RWPE2 (cell line): ENCODE measurements around the gene DNAJC7.

Experiments used
- ATAC-seq: fragments of 200-7000 bp; cut with Tn5 transposase; 3 replicates; pipeline ENCODE4 v1.9.1; 2021; ENCODE audit warnings: low read depth
- DNase-seq: peaks from one replicate; pipeline ENCODE4 v3.0.0-alpha.2; 2020; ENCODE audit warnings: low spot score
- H3K27ac ChIP-seq: fragments of 450-650 bp; 2 replicates; pipeline ENCODE4 v1.5.1; 2017; ENCODE audit warnings: mild to moderate bottlenecking; ENCODE audit not compliant: poor library complexity, severe bottlenecking
- H3K27me3 ChIP-seq: fragments of 250-450 bp; sonication (Bioruptor Pico); 2 replicates; pipeline ENCODE4 v1.5.1; 2021; ENCODE audit warnings: mild to moderate bottlenecking, moderate library complexity; ENCODE audit not compliant: insufficient read depth, poor library complexity, severe bottlenecking
- H3K36me3 ChIP-seq: fragments of 250-450 bp; sonication (Bioruptor Pico); 2 replicates; pipeline ENCODE4 v1.5.1; 2020; ENCODE audit warnings: low read depth, mild to moderate bottlenecking, moderate library complexity
- H3K4me1 ChIP-seq: fragments of 250-450 bp; sonication (Bioruptor Pico); 2 replicates; pipeline ENCODE4 v1.5.1; 2021; ENCODE audit warnings: mild to moderate bottlenecking, moderate library complexity; ENCODE audit not compliant: insufficient read depth, poor library complexity, severe bottlenecking
- H3K4me3 ChIP-seq: fragments of 250-450 bp; sonication (Bioruptor Pico); 2 replicates; pipeline ENCODE4 v1.5.1; 2021; ENCODE audit warnings: mild to moderate bottlenecking, moderate library complexity; ENCODE audit not compliant: severe bottlenecking
- H3K9me3 ChIP-seq: fragments of 250-450 bp; sonication (Bioruptor Pico); 2 replicates; pipeline ENCODE4 v1.5.1; 2021; ENCODE audit warnings: mild to moderate bottlenecking, moderate library complexity; ENCODE audit not compliant: severe bottlenecking
- CTCF ChIP-seq: fragments of 450-650 bp; IDR thresholded peaks from one replicate; pipeline ENCODE4 v1.5.1; 2017; ENCODE audit warnings: mild to moderate bottlenecking, moderate library complexity; ENCODE audit not compliant: poor library complexity, severe bottlenecking

The DNAJC7 gene

GRCh38 chr17:41957869-41958439 lies 59.3 kb downstream of the DNAJC7 start:
- no peak for ATAC-seq
- H3K27me3 ChIP-seq, result no peaks in the 10 kb centered on the region
- no peaks in the 10 kb centered on the region for H3K9me3 ChIP-seq
- no peaks in the 10 kb centered on the region for H3K4me1 ChIP-seq
- H3K27ac ChIP-seq, result no peak overlapping the region
- no peak overlapping the region for H3K4me3 ChIP-seq
- no peak for TF ChIP-seq CTCF
- H3K36me3 ChIP-seq, result no peaks in the 10 kb centered on the region
- DNase-seq, result no peak

GRCh38 chr17:41957031-41957868 lies 60.0 kb downstream of the DNAJC7 start:
- ATAC-seq (no peak), DNase-seq (no peak)
- no peak overlapping the region for H3K27ac ChIP-seq

GRCh38 chr17:41956522-41956921 lies 60.7 kb downstream of the DNAJC7 start:
- Histone ChIP-seq H3K27me3 (no peaks in the 10 kb centered on the region), H3K9me3 (no peaks in the 10 kb centered on the region), H3K4me1 (no peaks in the 10 kb centered on the region), H3K27ac (no peak overlapping the region), H3K4me3 (no peak overlapping the region), H3K36me3 (no peaks in the 10 kb centered on the region)
- ATAC-seq (no peak), DNase-seq (no peak)
- TF ChIP-seq CTCF, result no peak

More at GRCh38 chr17:41957031-41957868, 60.0 kb downstream of the DNAJC7 start:
- Histone ChIP-seq H3K9me3 (no peaks in the 10 kb centered on the region), H3K4me1 (no peaks in the 10 kb centered on the region), H3K36me3 (no peaks in the 10 kb centered on the region), H3K4me3 (no peak overlapping the region), H3K27me3 (no peaks in the 10 kb centered on the region)
- TF ChIP-seq CTCF, result no peak

- Histone ChIP-seq H3K4me3 (no peak overlapping the region), H3K4me1 (no peaks in the 10 kb centered on the region), H3K36me3 (no peaks in the 10 kb centered on the region), H3K27ac (no peak overlapping the region), H3K27me3 (no peaks in the 10 kb centered on the region), H3K9me3 (no peaks in the 10 kb centered on the region)
- DNase-seq (no peak), ATAC-seq (no peak)
- TF ChIP-seq CTCF, result no peak
These were observed 68.3 kb downstream of the DNAJC7 start for GRCh38 chr17:41948762-41949460.
